NCI-H2029 treated with DMSO at 0.1 percent for 48 hours (cell line): Measurements from ENCODE around the gene HOXC12.

Experiments
- DNase-seq: peaks from one replicate; lab custom pipeline; 2025; lab: John Stamatoyannopoulos, UW

The HOXC12 gene

DNA sequence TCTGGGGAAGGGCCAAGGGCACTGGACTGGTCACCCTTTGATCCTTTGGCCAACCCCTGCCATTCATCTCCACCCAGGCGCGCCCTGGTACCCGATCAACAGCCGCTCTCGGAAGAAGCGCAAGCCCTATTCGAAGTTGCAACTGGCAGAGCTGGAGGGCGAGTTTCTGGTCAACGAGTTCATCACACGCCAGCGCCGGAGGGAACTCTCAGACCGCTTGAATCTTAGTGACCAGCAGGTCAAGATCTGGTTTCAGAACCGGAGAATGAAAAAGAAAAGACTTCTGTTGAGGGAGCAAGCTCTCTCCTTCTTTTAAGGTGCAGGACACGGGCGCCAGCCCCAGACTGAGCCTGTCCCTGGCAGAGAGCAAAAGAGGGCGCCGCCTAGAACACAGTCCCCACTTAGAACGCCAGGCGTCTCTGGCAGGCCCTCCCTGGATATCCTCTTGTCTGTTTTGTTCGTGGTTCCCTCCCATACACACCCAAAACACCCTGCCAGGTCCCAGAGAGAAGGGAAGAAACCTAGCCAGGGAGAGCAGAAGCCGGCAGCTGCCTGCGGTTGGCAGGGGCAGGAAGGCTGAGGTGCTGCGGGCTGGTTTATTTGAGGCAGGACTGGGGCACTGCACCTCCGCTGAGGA lies 1.7 kb downstream of the HOXC12 start:
- DNase-seq: no peak

DNA sequence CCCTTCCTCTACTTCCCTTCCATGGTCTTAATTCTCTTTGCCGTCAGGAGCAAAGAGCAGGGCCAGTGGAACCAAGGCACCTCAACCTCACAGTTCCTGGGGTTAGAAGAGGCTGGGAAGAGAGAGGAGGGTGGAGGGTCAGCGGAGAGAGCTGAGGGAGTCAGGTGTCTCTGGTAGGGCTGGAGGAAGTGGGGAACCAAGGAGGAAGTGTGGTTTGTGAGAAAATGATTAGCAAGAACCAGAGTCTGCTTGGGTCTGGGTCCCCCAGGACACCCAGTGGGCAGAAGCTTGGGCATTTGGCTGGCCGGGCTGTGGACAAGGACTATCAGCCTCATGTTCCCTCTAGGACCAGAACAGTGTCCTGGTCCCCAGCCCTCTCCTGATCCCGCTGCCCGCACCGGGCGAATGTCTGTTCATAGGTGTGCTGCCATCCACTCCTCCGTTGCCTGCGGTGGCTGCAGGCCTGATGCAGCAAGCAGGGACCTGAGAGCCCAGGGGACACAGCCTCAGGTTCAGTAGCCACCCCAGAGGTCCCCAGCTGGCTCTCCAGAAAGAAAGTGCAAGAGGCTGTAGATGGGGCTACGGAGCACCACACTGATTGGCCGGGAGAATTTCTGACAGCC lies 2.3 kb downstream of the HOXC12 start:
- no peak for DNase-seq

DNA sequence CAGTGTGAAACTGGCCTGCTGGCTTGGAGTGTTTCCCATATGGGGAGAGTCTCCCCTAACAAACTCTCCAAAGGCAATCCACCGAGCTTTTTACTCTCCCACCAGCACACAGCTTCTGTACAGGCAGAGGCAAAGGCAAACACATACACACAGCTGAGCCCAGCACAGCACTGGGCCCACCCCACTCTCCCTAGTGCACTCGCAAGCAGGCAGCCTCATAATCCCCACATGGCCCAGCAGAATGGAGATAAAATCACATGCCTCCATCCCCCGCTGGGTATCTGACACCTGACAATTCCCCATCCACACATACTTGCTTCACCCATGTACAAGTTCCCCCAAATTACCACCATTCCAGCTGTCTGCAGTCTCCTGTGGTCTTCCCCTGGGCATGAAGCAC lies 3.4 kb downstream of the HOXC12 start:
- no peak for DNase-seq

DNA sequence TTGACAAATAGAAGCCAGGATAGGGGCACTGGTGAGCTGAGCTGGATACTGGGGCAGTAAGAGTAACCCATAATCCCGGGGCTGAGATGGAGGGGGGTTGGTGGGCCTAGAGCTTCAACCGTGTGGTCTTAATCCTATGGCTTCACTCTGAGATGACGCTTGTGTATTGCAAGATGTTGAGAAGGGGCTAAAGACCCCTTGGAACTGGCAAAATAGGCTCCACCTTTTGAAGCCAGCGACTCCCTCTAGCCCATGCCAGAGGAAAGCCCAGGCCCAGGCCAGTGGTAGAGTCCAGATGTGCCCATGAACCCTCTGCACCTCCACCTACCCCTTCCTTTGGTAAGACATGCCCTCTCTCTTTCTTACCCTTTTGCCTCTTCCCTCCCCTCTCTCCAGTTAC lies 4.6 kb downstream of the HOXC12 start:
- DNase-seq: no peak

DNA sequence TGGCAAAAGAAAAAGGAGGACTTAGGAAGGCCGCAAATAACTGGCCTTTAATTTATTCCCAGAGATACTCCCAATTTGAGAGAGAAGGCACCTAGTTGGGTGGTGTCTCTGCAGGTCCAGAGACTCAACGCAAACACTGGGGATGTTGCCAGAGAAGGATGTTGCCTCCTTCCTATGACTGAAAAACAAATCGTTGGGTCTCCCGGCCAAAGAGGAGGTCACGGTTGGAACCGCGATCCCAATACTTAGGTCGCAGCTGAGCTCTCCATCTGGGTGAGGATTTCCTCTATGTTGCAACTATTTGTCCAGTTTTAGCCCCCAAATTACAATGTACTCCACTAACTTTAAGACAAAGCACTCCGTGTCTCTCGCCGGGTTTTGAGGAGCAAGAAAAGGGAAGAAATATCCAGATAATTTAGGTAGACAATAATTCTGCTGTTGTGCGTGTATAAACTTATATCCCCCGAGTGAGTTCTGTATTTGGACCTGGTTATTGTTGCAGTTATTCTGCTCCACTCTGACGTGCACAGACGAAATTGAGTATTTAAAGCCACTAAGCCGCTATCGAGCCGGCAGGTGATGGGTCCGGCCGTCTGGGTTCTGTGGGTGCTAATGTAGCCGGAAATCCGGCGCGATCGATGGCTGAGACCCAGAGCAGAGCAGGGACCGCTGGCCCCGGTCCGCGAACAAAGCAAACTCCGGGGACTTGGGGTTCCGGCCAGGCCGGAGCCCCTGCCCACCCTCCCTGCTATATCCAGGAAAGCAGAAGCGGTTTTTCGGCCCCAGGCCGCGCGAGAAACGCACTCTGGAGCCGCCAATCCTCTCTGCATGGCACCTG lies 5.7 kb downstream of the HOXC12 start:
- no peak for DNase-seq

DNA sequence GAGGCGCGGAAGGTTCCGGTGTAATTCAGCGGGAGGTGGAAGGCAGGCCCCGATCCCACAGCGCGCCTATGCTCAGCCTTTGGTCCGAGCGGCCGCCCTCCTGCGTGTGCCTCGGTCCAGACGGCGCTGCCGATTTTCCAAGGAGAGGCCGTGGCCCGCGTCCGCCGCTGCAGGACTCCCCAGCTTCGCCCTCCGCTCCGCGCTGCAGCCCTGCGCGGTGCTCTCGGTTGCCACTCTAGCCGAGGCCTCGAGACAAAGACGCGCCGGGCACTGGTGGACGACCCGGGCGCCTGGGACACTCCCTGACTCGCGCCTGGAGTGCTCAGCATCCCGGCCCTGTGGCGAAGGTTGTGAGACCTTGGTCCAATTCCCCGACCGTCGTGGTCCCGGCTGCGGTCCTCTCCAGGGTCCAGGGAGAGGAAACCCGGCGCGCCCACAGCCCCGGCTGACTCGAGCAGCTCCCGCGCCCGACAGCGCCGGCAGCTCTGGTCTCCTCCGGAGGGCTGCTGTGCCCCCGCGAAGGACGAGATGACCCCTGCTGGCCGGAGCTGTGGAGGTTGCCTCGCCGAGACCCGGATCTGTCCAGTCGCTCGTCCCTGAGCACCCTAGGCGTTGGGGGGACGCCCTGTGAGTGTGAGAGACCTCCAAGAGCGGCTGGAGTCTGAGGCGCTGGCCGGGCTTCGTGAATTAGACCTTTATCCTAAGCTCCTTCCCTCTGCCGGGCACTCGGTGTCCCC lies 6.5 kb downstream of the HOXC12 start:
- DNase-seq: no peak

DNA sequence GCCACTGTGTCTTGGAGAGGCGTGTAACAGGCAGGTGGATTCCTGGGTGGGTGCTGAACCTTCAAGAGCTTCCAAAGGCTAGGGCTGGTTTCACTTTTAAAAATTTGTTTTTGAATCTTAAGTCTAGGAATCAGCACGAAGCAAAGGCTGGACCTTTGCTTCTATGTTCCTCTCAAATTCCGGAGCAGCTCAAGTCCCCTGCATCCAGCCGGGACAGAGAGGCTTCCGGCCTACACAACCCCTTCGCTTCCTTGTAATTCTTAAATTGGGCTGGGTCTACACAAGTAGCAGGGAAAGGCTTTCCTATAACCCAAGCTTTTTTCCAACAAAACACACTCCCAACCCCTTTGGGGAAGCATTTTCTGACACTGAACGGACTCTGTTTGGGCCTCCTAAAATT lies 8.3 kb downstream of the HOXC12 start:
- DNase-seq: no peak

DNA sequence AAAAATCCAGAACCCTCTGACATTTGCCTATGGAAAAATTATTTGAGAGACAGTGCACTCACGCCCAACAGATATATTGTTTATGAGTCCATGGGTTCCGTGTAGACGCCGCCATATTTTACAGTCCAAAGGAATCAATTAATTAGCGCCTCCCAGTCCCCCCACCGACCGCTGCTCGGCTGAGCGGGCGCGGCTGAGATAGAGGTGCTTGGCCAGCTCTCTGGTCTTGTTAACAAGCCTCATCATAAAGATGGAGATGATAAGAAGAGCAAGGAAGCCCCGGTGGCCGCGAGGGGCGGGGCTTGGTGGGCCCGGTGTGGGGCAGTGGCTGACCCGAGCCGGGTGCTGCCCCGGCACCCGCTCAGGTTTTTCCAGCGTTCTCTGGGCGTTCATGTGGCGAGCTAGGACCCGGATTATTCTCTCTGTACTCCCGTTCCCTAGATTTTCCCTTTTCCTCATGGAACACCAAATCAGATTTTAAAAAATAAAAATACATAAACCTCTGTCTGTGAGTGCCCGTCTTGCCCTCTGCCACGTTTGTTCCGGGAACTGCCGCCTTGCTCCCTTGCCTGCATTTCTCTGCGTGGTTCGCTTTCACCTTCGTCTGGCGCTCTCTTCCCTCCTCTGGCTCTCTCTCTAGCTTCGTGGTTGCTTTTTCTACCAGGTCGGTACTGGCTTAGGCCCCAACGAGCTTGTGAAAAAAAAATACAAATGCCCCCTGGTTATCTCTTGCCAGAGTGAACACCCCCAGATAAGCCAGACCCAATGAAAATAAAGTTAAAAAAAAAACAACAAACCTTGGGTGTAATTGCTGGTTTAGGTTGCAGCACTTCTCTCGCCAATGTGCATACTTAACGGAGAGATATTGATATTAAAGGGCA lies 9.0 kb downstream of the HOXC12 start:
- no peak for DNase-seq

DNA sequence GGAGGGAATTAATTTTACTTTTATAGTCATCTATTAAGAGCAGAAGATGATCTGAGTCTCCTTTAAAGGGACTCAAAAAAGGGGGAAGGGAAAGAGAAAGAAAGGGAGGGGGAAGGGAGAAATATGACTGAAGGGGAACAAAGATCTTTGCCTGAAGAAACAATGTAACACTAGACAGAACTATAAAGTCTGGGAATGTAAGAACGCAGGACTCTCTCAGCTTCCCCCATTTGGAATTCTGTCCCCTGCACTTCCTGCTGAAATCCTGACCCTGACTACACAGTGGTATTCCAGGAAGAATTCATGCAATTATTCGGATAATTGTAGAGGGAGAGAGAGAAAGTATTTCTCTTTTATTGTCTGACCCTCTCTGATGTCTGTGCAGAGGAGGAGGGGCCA lies 9.6 kb downstream of the HOXC12 start:
- DNase-seq: no peak

DNA sequence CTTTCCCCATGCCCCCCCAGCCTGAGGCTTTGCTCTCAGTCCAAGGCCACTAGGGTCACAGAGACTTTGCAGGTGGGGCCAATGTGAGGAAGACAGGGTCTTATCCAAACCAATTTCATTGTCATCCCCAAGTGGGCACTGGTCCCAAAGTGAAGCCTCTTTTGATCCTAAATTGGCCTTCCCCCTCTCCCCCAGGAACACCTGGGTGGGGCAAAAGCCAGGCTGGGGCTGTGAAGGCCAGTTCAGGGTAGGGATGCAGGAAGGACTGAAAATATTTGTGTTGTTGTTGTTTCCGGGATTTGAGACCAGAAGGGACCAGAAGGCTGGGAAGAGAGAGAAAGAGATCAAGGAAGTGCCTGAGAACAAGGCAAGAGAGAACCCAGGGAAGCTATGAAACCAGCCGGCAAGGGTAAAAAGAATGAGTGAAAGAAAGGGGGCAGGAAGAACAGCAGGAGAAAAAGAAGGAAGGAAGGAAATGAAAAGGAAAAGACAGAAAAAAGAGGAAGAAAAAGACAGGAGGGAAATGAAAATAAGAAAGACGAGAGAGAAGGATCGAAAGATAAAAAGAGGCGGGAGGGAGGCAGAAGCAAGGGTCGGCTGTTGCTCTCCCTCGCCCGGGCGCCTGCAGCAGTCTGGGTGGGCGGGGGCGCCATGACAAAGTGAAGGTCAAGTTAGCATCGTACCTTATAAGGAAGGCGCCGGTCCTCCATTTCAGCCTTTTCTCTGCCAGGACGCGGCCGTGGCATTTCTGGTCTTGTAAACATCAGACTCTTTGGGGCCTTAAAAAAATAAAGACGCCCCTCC lies 10.8 kb downstream of the HOXC12 start:
- no peak for DNase-seq

DNA sequence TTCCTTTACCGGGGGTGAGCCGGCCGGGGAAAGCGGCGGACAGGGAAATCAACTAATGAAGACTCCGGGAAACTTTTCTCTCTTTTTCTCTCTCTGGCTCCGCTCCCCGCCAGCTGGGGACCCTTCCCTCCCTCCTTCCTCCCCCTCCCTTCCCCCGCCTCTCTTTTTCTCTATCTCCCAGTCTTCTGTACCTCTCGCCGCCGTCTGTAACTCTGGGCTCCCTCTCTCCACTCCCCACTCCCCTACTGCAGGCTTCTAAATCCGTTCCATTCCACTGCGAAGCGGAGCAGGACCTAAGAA lies 11.3 kb downstream of the HOXC12 start:
- no peak for DNase-seq

DNA sequence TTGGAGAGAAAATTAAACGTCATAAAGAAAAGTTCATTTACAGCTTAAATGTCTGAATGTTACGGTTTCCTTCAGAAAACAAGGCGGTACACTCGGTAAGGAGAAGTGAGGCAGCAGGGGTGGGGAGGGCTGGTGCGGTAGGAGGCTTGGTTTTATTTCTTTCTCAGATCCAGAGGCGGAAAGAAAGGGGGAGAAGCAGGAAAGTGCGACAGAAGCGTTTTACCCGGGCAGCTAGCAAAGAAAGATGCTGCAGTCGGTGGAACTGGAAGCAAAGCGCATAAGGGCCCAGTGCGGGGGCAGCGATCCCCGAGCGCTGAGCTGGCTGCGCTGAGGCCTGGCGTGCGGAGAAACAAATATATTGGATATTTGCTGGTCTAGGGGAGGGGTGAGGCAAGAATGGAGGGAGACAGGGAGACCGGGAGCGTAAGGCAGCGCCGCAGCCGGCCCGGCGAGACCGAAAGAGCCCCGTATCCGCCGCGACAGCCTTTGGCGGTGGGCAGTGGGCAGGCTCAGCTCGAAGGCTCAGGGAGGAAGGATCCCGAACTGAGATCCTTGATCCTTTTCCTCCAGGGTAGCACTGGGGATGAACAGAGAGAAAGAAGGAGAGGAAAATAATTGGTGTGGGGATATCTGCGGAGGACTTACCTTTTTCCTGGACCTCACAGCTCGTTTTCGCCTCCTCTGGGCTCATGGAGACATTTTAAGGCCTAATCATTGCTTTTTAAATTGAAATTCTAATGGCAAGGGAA lies 11.9 kb downstream of the HOXC12 start:
- no peak for DNase-seq

DNA sequence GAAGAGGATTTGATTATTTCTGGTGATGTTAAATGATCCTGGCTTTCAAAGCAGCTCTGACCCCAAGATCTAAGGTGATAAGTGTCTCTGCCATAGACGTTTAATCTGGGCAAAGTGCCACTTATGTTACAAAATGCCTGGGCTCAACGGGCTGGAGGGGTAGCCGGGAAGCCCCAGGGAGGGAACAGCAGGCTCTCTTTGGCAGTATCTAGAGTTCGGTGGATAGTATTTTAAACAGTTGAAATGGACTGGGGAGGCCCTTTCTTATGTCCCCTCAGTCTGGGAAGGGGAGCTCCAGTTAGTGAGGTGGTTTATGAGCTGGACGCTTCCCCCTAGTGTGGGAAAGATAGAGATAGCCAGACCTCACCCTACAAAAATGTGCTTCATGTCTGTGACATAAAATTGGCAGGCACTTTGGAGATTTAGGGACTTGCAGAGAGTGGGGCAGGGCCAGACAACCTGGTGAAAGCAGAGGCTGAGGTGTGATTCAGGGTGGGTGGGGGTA lies 12.8 kb downstream of the HOXC12 start:
- DNase-seq: no peak

DNA sequence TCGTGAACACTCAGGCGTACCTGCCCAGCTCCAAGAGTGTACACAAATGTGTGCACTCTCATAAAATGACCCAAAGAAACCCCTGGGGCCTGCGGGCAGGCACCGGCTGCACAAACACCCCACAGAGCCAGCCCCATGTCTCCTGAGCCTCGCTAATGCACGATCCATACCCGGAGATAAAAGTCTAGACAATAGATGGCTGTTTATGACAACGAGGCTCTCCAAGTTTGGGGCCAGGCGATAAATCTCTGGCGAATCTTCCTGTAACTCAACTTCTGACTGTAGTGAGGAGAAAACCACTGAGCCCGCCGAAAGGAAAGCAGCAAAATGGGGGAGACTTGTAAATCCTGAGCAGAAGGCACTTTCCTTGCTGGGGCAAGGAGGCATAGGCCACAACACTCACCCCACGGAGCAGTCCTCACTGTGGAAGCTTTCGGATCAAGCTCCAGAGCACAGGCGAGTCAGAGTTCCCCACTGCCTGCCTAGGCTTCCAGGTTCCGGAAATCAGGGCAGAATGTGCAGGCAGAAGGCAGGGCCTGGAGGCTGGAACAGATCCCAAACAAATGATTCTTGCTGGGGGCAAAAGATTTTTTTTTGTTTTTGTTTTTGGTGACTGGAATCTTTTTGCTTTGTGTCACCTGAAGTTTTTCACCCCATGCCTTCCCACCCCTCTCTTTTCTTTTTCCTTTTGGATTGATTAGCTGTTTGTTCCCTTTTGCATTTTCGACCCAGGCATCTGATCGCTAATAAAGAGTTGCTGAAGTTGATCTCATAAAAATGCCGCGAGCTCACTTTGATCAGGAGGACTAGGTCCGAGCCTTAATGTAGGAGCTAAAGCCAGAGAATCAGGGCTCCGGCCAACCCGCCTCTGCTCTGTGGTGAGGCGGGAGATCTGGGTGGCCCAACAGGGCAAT lies 13.8 kb downstream of the HOXC12 start:
- DNase-seq: no peak

DNA sequence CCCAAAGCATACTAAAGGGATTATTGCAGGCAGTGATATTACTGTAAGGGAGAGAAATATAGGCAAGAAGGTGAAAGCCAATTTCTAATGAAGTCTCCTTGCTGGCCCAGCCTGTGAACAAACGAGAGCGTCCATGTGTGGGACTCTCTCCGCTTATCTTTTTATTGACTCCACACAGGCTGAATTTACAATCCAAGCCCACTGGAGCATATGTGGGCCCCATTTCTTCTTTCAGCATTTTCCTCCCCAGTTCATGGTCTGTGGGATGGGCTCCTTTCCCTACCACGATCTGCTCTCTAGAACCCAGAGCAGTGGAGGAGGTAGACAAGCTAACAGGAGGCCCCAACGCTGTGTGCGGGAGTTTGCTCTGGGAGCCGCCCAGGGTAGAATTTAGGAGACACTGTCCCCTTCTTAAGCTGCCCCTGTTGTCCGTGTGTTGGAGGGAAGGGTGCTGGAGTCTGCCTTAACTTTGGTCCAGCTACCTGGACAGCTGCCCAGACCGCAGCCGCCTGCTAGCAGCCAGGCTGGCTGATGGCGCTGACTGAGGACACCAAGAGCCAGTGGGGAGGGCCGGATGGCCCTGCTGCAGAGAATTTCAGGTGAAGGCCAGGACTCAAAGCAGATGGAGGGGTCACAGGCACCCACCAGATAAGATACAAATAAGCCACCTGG lies 15.0 kb downstream of the HOXC12 start:
- DNase-seq: no peak

DNA sequence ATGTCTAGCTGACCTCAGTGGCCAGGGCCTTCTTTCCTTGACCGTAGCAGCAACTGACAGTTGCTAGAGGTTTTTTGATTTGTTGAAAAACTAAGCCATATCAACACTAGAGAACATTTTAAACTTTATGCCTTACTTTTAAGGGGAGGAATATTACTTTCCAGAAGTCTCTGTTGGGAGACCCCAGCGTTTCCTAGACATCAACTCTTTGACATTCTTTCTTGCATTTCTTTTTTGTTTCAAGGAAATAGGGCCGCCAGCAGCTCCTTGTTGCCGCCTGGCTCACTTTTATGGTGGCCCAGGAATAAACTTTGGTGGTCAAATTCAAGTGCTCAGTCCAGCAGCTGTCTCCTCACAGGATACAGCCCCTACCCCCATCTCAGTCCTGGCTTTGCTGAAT lies 15.7 kb downstream of the HOXC12 start:
- no peak for DNase-seq

DNA sequence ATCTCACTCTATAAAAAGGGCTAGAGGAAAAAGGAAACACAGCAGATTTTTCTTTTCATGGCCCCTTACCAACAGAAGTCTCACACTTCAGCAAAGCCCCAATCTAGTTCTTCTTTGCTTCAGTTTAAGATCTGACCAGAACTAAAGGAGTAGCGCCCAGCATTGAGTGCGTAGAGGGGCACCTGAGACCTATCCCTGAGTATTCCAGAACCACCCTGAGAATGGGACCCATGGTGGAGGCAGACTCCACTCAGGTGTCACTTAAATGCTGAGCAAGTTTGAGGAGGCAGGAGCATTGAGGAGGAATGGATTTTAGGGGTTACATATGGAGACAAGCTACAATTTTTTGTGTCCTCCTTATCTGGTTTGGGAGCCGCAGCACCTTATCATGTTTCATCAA lies 16.4 kb downstream of the HOXC12 start:
- no peak for DNase-seq

DNA sequence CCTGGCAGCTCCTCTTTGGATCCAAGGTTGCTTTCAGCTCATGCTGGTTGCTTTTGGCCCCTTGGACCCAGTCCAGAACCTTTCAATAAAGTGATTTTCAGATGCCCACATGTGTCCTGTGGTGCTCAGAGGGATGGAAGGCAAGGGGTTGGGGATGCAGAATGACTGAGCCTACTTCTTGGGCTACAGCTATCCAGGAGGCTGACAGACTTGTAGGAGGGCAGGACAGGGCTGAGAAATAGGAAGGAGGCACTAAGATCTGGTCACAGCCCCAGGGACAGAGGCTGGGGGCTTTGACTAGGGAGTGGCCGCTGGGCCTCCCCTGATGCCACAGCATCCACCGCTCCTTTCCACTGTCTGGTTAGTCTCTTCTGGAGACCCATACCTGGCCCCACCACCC lies 17.0 kb downstream of the HOXC12 start:
- DNase-seq: no peak
